Mesenchymal stem cell (in vitro differentiated cells and primary cell): ENCODE data around the gene BCAS4.

ENCODE experiments used
- DNase-seq: peaks from one replicate; pipeline ENCODE4 v3.0.0-alpha.2; 2013
- H2AFZ ChIP-seq: one replicate; pipeline ENCODE4 v1.6.1; 2013; ENCODE audit warnings: low read depth, mild to moderate bottlenecking, control low read depth, inconsistent platforms, low read length, moderate library complexity
- H2AK5ac ChIP-seq: 2 replicates; pipeline ENCODE4 v1.6.1; 2013; ENCODE audit warnings: low read length, moderate library complexity, mild to moderate bottlenecking, inconsistent platforms; ENCODE audit not compliant: severe bottlenecking
- H2BK120ac ChIP-seq: one replicate; pipeline ENCODE4 v1.6.1; 2013; ENCODE audit warnings: low read depth, mild to moderate bottlenecking, inconsistent platforms, low read length, moderate library complexity
- H2BK12ac ChIP-seq, 2 experiments: one replicate each; pipeline ENCODE4 v1.6.1; 2013; ENCODE audit warnings: inconsistent platforms in 2 of 2, low read length in 2 of 2, mild to moderate bottlenecking in 2 of 2, moderate library complexity in 2 of 2, control low read depth in 1 of 2
- H2BK15ac ChIP-seq: one replicate; pipeline ENCODE4 v1.6.1; 2013; ENCODE audit warnings: mild to moderate bottlenecking, low read depth, inconsistent platforms; ENCODE audit not compliant: poor library complexity, severe bottlenecking
- H2BK5ac ChIP-seq: 2 replicates; pipeline ENCODE4 v1.6.1; 2013; ENCODE audit warnings: low read depth, mild to moderate bottlenecking, low read length, control low read depth, inconsistent platforms; ENCODE audit not compliant: poor library complexity, severe bottlenecking
- H3K14ac ChIP-seq, 2 experiments: one replicate each; pipeline ENCODE4 v1.6.1; 2013; ENCODE audit warnings: inconsistent platforms in 2 of 2, low read length in 2 of 2, control low read depth in 1 of 2, mild to moderate bottlenecking in 1 of 2, moderate library complexity in 1 of 2
- H3K18ac ChIP-seq, 2 experiments: one replicate each; pipeline ENCODE4 v1.6.1; 2013; ENCODE audit warnings: inconsistent platforms in 2 of 2, low read length in 2 of 2, control low read depth in 1 of 2, low read depth in 1 of 2, mild to moderate bottlenecking in 1 of 2
- H3K23ac ChIP-seq, 2 experiments: one replicate each; pipeline ENCODE4 v1.6.1; 2013; ENCODE audit warnings: inconsistent platforms in 2 of 2, low read length in 2 of 2, mild to moderate bottlenecking in 2 of 2, moderate library complexity in 2 of 2, control low read depth in 1 of 2
- H3K27ac ChIP-seq: 2 replicates; pipeline ENCODE4 v1.5.1; 2013; ENCODE audit warnings: mild to moderate bottlenecking, moderate library complexity, low read length, control low read depth, inconsistent platforms; ENCODE audit not compliant: poor library complexity, severe bottlenecking
- H3K27me3 ChIP-seq, 2 experiments: 2 replicates each; pipeline versions ENCODE4 v1.6.1 to v1.7.0; 2013; ENCODE audit warnings: low read length in 2 of 2, mild to moderate bottlenecking in 2 of 2, moderate library complexity in 2 of 2, control low read depth in 1 of 2, inconsistent platforms in 1 of 2; ENCODE audit not compliant: control insufficient read depth in 1 of 2, insufficient read depth in 1 of 2
- H3K36me3 ChIP-seq, 2 experiments: 2 replicates each; pipeline versions ENCODE4 v1.6.1 to v1.7.0; 2013; ENCODE audit warnings: low read length in 2 of 2, control low read depth in 1 of 2, inconsistent platforms in 1 of 2, low read depth in 1 of 2, mild to moderate bottlenecking in 1 of 2; ENCODE audit not compliant: insufficient read depth in 2 of 2, control insufficient read depth in 1 of 2
- H3K4ac ChIP-seq, 2 experiments: one replicate each; pipeline ENCODE4 v1.6.1; 2013; ENCODE audit warnings: inconsistent platforms in 2 of 2, low read length in 2 of 2, mild to moderate bottlenecking in 2 of 2, moderate library complexity in 2 of 2, control low read depth in 1 of 2, low read depth in 1 of 2
- H3K4me1 ChIP-seq: 2 replicates; pipeline ENCODE4 v1.6.1; 2013; ENCODE audit warnings: low read depth, low read length, control low read depth; ENCODE audit not compliant: control insufficient read depth, insufficient read depth
- H3K4me2 ChIP-seq: 2 replicates; pipeline ENCODE4 v1.6.1; 2013; ENCODE audit warnings: low read length, mild to moderate bottlenecking, inconsistent platforms; ENCODE audit not compliant: poor library complexity, severe bottlenecking
- H3K4me3 ChIP-seq, 2 experiments: 2 replicates each; pipeline versions ENCODE4 v1.5.1 to v1.7.0; 2013; ENCODE audit warnings: low read length in 2 of 2, mild to moderate bottlenecking in 2 of 2, control low read depth in 1 of 2, low read depth in 1 of 2; ENCODE audit not compliant: insufficient read depth in 1 of 2
- H3K79me1 ChIP-seq: replicated peaks from 2 replicates; pipeline ENCODE4 v1.6.1; 2013; ENCODE audit warnings: mild to moderate bottlenecking, control low read depth, low read length, inconsistent platforms; ENCODE audit not compliant: poor library complexity, severe bottlenecking
- H3K9ac ChIP-seq: 2 replicates; pipeline ENCODE4 v1.7.0; 2013; ENCODE audit warnings: mild to moderate bottlenecking, low read length, moderate library complexity
- H3K9me3 ChIP-seq: 2 replicates; pipeline ENCODE4 v1.7.0; 2013; ENCODE audit warnings: mild to moderate bottlenecking, low read length; ENCODE audit not compliant: control insufficient read depth
- H4K8ac ChIP-seq: one replicate; pipeline ENCODE4 v1.6.1; 2013; ENCODE audit warnings: inconsistent platforms, mild to moderate bottlenecking, low read length, moderate library complexity
- H4K91ac ChIP-seq: one replicate; pipeline ENCODE4 v1.6.1; 2013; ENCODE audit warnings: mild to moderate bottlenecking, low read length, inconsistent platforms
- WGBS: methylation state at CpG from one replicate; pipeline ENCODE4 v1.1.7; 2013; ENCODE audit warnings: mixed read lengths; 5-methylcytosine and 5-hydroxymethylcytosine counted together

The BCAS4 gene

GRCh38 chr20:50838322-50838625, 43.4 kb downstream of the BCAS4 start:
- WGBS = 98% methylated on average over 8 of the region's 8 CpGs
- Histone ChIP-seq H3K4me1 (peaks cover 9% of the 10 kb centered on the region), H3K9ac (peak overlapping the region; percentile 63), H2AFZ (no peak overlapping the region), H3K14ac (no peak overlapping the region), H4K8ac (no peak overlapping the region), H3K4me2 (no peak overlapping the region), H3K4ac (no peak overlapping the region), H4K91ac (no peak overlapping the region), H2BK12ac (no peak overlapping the region), H2BK15ac (no peak overlapping the region), H3K9me3 (no peaks in the 10 kb centered on the region), H3K18ac (no peak overlapping the region), H2BK120ac (no peak overlapping the region), H3K27ac (no peak overlapping the region), H3K23ac (no peak overlapping the region), H2BK5ac (no peak overlapping the region), H2AK5ac (no peak overlapping the region), H3K79me1 (no peaks in the 10 kb centered on the region), H3K4me3 (peak overlapping the region in 1 of 2 experiments; percentile 46), H3K36me3 (peaks cover 0 to 13% of the 10 kb centered on the region in 2 experiments), H3K27me3 (no peaks in the 10 kb centered on the region)
- no peak for DNase-seq

GRCh38 chr20:50838707-50839385, 44.0 kb downstream of the BCAS4 start:
- no peak overlapping the region for H3K4me3 ChIP-seq
- H3K9ac ChIP-seq = no peak overlapping the region
- no peak overlapping the region for H2AK5ac ChIP-seq
- 96% methylated on average over 2 of the region's 8 CpGs for WGBS
- no peak overlapping the region for H2BK5ac ChIP-seq
- peak overlapping the region in 1 of 2 experiments; percentile 46 for H3K18ac ChIP-seq
- H3K36me3 ChIP-seq = peaks cover 0 to 12% of the 10 kb centered on the region in 2 experiments
- no peak overlapping the region for H3K4me2 ChIP-seq
- H3K9me3 ChIP-seq = no peaks in the 10 kb centered on the region
- H4K8ac ChIP-seq = no peak overlapping the region
- H4K91ac ChIP-seq = peak overlapping the region; percentile 3
- no peak overlapping the region for H3K27ac ChIP-seq
- H2BK12ac ChIP-seq = peak overlapping the region in 1 of 2 experiments; percentile 21
- H3K79me1 ChIP-seq = no peaks in the 10 kb centered on the region
- no peak overlapping the region for H3K23ac ChIP-seq
- no peak overlapping the region for H2BK120ac ChIP-seq
- no peaks in the 10 kb centered on the region for H3K27me3 ChIP-seq
- peaks cover 9% of the 10 kb centered on the region for H3K4me1 ChIP-seq
- no peak for DNase-seq
- H3K4ac ChIP-seq = no peak overlapping the region
- no peak overlapping the region for H2AFZ ChIP-seq
- no peak overlapping the region for H2BK15ac ChIP-seq
- H3K14ac ChIP-seq = no peak overlapping the region

DNA sequence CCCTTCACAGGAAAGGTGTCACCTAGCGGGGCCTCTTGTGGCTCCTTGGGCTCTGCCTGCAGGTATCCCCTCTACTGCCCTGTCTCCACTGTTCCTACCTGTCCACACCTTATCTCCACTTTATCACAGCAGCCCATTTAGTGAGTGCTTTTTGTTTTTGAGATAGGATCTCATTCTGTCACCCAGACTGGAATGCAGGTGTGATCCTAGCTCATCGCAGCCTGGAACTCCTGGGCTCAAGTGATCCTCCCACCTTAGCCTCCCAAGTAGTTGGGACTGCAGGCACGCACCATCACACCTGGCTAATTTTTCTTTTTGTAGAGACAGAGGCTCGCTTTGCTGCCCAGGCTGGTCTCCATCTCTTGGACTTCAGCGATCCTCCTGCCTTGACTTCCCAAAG, 48.0 kb downstream of the BCAS4 start:
- no peak overlapping the region for H3K4me3 ChIP-seq
- H3K27ac ChIP-seq = no peak overlapping the region
- peaks cover 0 to 5% of the 10 kb centered on the region in 2 experiments for H3K36me3 ChIP-seq
- H3K9me3 ChIP-seq = no peaks in the 10 kb centered on the region
- no peak overlapping the region for H3K4me2 ChIP-seq
- H3K4ac ChIP-seq = no peak overlapping the region
- DNase-seq = no peak
- no peak overlapping the region for H2BK12ac ChIP-seq
- H3K79me1 ChIP-seq = no peaks in the 10 kb centered on the region
- no peak overlapping the region for H2BK5ac ChIP-seq
- no peaks in the 10 kb centered on the region for H3K27me3 ChIP-seq
- no peak overlapping the region for H4K8ac ChIP-seq
- H2AK5ac ChIP-seq = no peak overlapping the region
- no peak overlapping the region for H3K23ac ChIP-seq
- H3K4me1 ChIP-seq = peaks cover 22% of the 10 kb centered on the region
- no peak overlapping the region for H4K91ac ChIP-seq
- no peak overlapping the region for H2AFZ ChIP-seq
- H3K18ac ChIP-seq = no peak overlapping the region
- no peak overlapping the region for H3K9ac ChIP-seq
- 94% methylated on average over 5 of the region's 5 CpGs for WGBS
- no peak overlapping the region for H2BK15ac ChIP-seq
- no peak overlapping the region for H3K14ac ChIP-seq
- no peak overlapping the region for H2BK120ac ChIP-seq

DNA sequence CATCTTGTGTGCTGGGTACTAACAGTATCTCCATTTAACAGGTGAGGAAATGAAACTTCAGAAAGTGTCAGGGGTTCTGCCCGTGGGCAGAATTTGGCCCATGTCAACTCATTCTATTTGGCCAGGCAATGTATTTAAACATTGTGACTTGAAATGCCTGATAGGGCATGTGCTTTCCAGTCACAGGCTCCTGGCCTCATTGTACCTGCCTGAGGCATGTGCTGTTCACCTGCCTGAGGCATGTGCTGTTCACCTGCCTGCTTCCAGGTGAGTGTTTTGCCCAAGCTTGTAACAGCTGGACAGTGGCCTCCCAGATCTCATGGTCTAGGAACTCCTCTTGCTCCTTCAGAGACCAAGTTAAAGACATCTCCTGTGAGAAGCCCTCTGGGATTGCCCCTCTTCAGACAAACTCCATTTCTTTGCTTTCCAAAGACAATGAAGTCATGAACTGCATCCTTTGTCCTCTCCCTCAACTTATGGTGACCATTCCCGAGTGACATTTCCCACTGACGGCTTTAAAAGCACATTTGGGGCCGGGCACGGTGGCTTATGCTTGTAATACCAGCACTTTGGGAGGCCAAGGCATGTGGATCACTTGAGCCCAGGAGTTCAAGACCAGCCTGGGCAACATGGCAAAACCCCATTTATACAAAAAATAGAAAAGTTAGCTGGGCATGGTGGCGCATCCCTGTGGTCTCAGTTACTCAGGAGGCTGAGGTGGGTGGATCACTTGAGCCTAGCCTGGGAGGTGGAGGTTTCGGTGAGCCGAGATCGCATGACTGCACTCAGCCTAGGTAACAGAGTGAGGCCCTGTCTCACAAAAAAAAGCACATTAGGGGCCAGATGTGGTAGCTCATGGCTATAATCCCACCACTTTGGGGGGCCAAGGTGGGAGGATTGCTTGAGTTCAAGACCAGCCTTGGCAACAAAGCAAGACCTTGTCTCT, 48.7 kb downstream of the BCAS4 start:
- Histone ChIP-seq H3K27ac (no peak overlapping the region), H3K4me1 (peaks cover 27% of the 10 kb centered on the region), H4K91ac (no peak overlapping the region), H3K4me2 (no peak overlapping the region), H3K18ac (no peak overlapping the region), H2BK15ac (no peak overlapping the region), H2BK12ac (no peak overlapping the region), H3K14ac (no peak overlapping the region), H3K4ac (no peak overlapping the region), H3K36me3 (peaks cover 0 to 4% of the 10 kb centered on the region in 2 experiments), H2BK5ac (no peak overlapping the region), H2AK5ac (peak overlapping the region; percentile 89), H2BK120ac (no peak overlapping the region), H3K9ac (no peak overlapping the region), H3K23ac (no peak overlapping the region), H3K27me3 (no peaks in the 10 kb centered on the region), H3K4me3 (no peak overlapping the region), H2AFZ (no peak overlapping the region), H3K9me3 (no peaks in the 10 kb centered on the region), H4K8ac (no peak overlapping the region), H3K79me1 (no peaks in the 10 kb centered on the region)
- 96% methylated on average over 9 of the region's 9 CpGs for WGBS
- no peak for DNase-seq
